Prostate gland (tissue), 1 donor: ENCODE measurements around the gene PLEKHA7.

Experiments
- POLR2A ChIP-seq: fragments of 450-650 bp; IDR thresholded peaks from one replicate; pipeline ENCODE4 v1.6.1; 2016; ENCODE audit warnings: antibody characterized with exemption, mild to moderate bottlenecking
- POLR2AphosphoS5 ChIP-seq: sonication (generic); formaldehyde crosslinking; IDR thresholded peaks from one replicate; pipeline ENCODE4 v1.6.1; 2017; ENCODE audit warnings: antibody characterized with exemption

- TF ChIP-seq POLR2AphosphoS5 (no peak), POLR2A (no peak)
Measured at GRCh38 chr11:16784666-16785065, 229.5 kb downstream of the PLEKHA7 start.
